ENCODE results near the gene ARL8B. TPM values are rescaled to one million over a fixed set of nuclear protein-coding genes. Genes with fewer than 3 reads are reported as not detected.
A peak's percentile ranks its signal among the peaks of the same experiment; 100 is the strongest.

Gene ARL8B
- total RNA-seq, 1 donor from 2014 or later, result 69.2 TPM

DNA sequence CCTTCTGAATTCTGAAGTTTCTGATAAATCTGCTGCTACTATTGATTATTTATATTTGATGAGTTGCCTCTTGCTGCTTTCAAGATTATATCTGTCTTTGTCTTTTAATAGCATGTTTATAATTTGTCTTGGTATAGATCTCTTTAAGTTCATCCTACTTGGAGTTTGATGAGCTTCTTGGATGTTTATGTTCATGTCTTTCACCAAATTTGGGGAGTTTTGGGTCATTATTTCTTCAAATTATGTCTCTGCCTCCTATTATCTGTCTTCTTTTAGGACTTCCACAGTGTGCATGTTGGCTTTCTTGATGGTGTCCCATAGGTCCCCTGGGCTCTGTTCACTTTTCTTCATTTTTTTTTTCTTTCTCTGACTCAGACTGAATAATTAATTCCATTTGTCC, 33.1 kb downstream of the ARL8B start:
- TF ChIP-seq CTCF (IDR thresholded peaks at IDR 0.05; ENCODE audit: insufficient read depth, low read length, poor library complexity, severe bottlenecking), result no peak
- no peaks in the 10 kb centered on the region for H3K36me3 ChIP-seq (ENCODE audit: control insufficient read depth, insufficient read depth, low read length)
- H3K4me3 ChIP-seq (ENCODE audit: low read depth, low read length), result no peak overlapping the region
- H3K27me3 ChIP-seq (ENCODE audit: control insufficient read depth, insufficient read depth, low read length), result no peaks in the 10 kb centered on the region
- DNase-seq (ENCODE audit: low read depth), result no peak

DNA sequence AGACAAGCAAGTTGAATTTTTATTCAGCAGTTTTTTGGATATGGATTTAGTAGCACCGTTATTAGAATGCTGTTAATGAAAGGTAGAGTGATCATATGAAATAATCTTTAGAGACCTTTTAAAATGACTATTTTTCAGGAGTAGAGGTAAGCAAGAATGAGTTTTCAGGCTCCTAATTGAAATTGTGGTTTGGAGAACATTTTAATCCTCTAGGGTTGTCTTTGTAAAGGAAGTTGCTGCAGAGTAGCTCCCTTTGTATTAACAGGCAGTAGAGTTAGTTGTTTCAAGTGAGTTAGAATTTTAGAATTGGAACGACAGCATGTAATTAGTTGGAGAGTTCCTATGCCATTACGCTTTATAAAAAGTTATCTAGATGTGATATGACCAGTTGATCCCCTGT, 38.2 kb downstream of the ARL8B start:
- no peak for DNase-seq (ENCODE audit: low read depth)

GRCh38 chr3:5160940-5161858, 39.1 kb downstream of the ARL8B start:
- Histone ChIP-seq H3K27me3 (ENCODE audit: control insufficient read depth, insufficient read depth, low read length) (no peaks in the 10 kb centered on the region), H3K4me3 (ENCODE audit: low read depth, low read length) (no peak overlapping the region), H3K36me3 (ENCODE audit: control insufficient read depth, insufficient read depth, low read length) (no peaks in the 10 kb centered on the region)
- no peak for TF ChIP-seq CTCF (IDR thresholded peaks at IDR 0.05; ENCODE audit: insufficient read depth, low read length, poor library complexity, severe bottlenecking)
- DNase-seq (ENCODE audit: low read depth), result no peak

More for the DNA sequence above, 38.2 kb downstream of the ARL8B start:
- Histone ChIP-seq H3K36me3 (ENCODE audit: control insufficient read depth, insufficient read depth, low read length) (no peaks in the 10 kb centered on the region), H3K27me3 (ENCODE audit: control insufficient read depth, insufficient read depth, low read length) (no peaks in the 10 kb centered on the region), H3K4me3 (ENCODE audit: low read depth, low read length) (no peak overlapping the region)
- TF ChIP-seq CTCF (IDR thresholded peaks at IDR 0.05; ENCODE audit: insufficient read depth, low read length, poor library complexity, severe bottlenecking), result no peak

GRCh38 chr3:5162102-5162501, 40.0 kb downstream of the ARL8B start:
- no peak for TF ChIP-seq CTCF (IDR thresholded peaks at IDR 0.05; ENCODE audit: insufficient read depth, low read length, poor library complexity, severe bottlenecking)
- no peak overlapping the region for H3K4me3 ChIP-seq (ENCODE audit: low read depth, low read length)
- H3K36me3 ChIP-seq (ENCODE audit: control insufficient read depth, insufficient read depth, low read length), result no peaks in the 10 kb centered on the region
- peak; percentile 51 for DNase-seq (ENCODE audit: low read depth)
- H3K27me3 ChIP-seq (ENCODE audit: control insufficient read depth, insufficient read depth, low read length), result no peaks in the 10 kb centered on the region

DNA sequence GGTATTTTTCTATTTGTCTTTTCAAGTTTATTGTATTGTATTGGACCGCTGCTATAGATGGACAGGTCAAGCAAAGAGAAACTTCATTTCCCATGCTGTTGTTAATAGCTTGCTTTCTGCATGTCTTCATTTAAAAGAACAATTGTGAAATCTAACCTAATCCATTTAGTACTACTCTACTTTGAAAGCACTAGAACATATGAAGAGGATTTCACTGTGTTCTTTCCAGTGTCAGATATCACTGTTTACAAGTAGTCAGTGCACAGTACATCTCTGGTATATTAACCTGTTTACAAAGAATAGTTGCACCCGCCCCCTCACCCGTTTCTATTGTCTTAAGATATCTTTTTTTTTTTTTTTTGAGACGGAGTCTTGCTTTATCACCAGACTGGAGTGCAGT, 43.6 kb downstream of the ARL8B start:
- Histone ChIP-seq H3K36me3 (ENCODE audit: control insufficient read depth, insufficient read depth, low read length) (no peaks in the 10 kb centered on the region), H3K27me3 (ENCODE audit: control insufficient read depth, insufficient read depth, low read length) (no peaks in the 10 kb centered on the region), H3K4me3 (ENCODE audit: low read depth, low read length) (no peak overlapping the region)
- no peak for DNase-seq (ENCODE audit: low read depth)
- no peak for TF ChIP-seq CTCF (IDR thresholded peaks at IDR 0.05; ENCODE audit: insufficient read depth, low read length, poor library complexity, severe bottlenecking)
